ENCODE data around the gene GIGYF1. TPM values are rescaled to one million over a fixed set of nuclear protein-coding genes. Genes with fewer than 3 reads are reported as not detected.

Gene GIGYF1
- total and polyA plus RNA-seq, 2 of the 8 experiments (the other 6 are each of a cell fraction or from before 2014, with no cell fraction given): 24.1 to 99.3 TPM

- H2AK5ac ChIP-seq (ENCODE audit: low read depth, low read length): no peak overlapping the region
- H4K20me1 ChIP-seq (replicated peaks in 1 of 2; ENCODE audit: control insufficient read depth in 1 of 2, insufficient read depth in 2 of 2, low read length in 2 of 2): peaks cover 13 to 18% of the 10 kb centered on the region in 2 experiments
- 0% methylated on average over 31 of the region's 43 CpGs; no CpG with 5 or more reads in 1 of the 2 experiments for WGBS, 2 experiments (ENCODE audit: extremely low coverage in 1 of 2, insufficient coverage in 1 of 2, insufficient read length in 1 of 2, insufficient replicate concordance in 2 of 2, low coverage in 1 of 2, low lambda C conversion rate in 2 of 2, missing lambda C conversion rate in 1 of 2)
- TF ChIP-seq BCL11A (IDR thresholded peaks at IDR 0.05; ENCODE audit: low read depth in 2 of 2, low read length in 2 of 2) (no peak), CEBPB (IDR thresholded peaks at IDR 0.05; ENCODE audit: low read depth, low read length) (no peak), MAFK (IDR thresholded peaks at IDR 0.05; ENCODE audit: low read depth, low read length) (no peak), YY1 (IDR thresholded peaks at IDR 0.05; ENCODE audit: low read depth, low read length) (0 out of 2 replicates have a peak, but pooled peaks have one; percentile 32), HDAC2 (IDR thresholded peaks at IDR 0.05; ENCODE audit: borderline replicate concordance in 1 of 2, low read depth in 2 of 2, low read length in 2 of 2) (0 out of 4 replicates have a peak, but pooled peaks of 1 of the 2 experiments have one; percentile 40), CTBP2 (IDR thresholded peaks at IDR 0.05; ENCODE audit: borderline replicate concordance, insufficient read depth, insufficient read length, low read length) (no peak), KDM1A (IDR thresholded peaks at IDR 0.05; ENCODE audit: borderline replicate concordance, low read length) (no peak), SP4 (IDR thresholded peaks at IDR 0.05; ENCODE audit: low read length) (no peak), SIN3A (conservative IDR thresholded peaks at IDR 0.05 in 1 of 2, IDR thresholded peaks at IDR 0.05 in 1 of 2; ENCODE audit: low read depth in 1 of 2, low read length in 2 of 2) (peak in 1 of 2 experiments; percentile 27; a peak in 1 of 4 replicates), TAF7 (optimal IDR thresholded peaks at IDR 0.05; ENCODE audit: borderline replicate concordance, low read depth, low read length) (no peak)
- peak overlapping the region; percentile 58 to 87 for H3K4me2 ChIP-seq (ENCODE audit: insufficient read depth in 1 of 2, low read depth in 2 of 2, low read length in 2 of 2)
- no peak for FAIRE-seq
- H4K5ac ChIP-seq (ENCODE audit: insufficient read length, low read depth, low read length): no peak overlapping the region
- H3K4me3 ChIP-seq (ENCODE audit: extremely low read depth in 1 of 4, insufficient read depth in 2 of 4, low read depth in 3 of 4, low read length in 4 of 4): peak overlapping the region; percentile 72 to 99 (median 82)
- no peak overlapping the region for H4K91ac ChIP-seq (replicated peaks; ENCODE audit: insufficient read length, low read length)
- H3K36me3 ChIP-seq (ENCODE audit: control insufficient read depth in 2 of 4, insufficient read depth in 4 of 4, low read length in 3 of 4): peaks cover 0 to 30% (median 14%) of the 10 kb centered on the region in 4 experiments; a peak in 6 of 8 replicates
- no peak overlapping the region for H2BK15ac ChIP-seq (ENCODE audit: low read length)
- H3K79me2 ChIP-seq (ENCODE audit: control insufficient read depth in 1 of 2, insufficient read depth in 2 of 2, low read length in 2 of 2): no peaks in the 10 kb centered on the region
- H3K23ac ChIP-seq (ENCODE audit: insufficient read length): no peak overlapping the region
- no peaks in the 10 kb centered on the region for H3K9me3 ChIP-seq (ENCODE audit: insufficient read depth in 2 of 2, low read depth in 1 of 2, low read length in 1 of 2)
- H2AFZ ChIP-seq (ENCODE audit: low read length): no peak overlapping the region
- H3K4me1 ChIP-seq (replicated peaks in 1 of 4; ENCODE audit: control insufficient read depth in 3 of 4, insufficient read depth in 4 of 4, low read length in 3 of 4): peaks cover 0 to 5% (median 0%) of the 10 kb centered on the region in 4 experiments; a peak in 4 of 7 replicates
- H3K9ac ChIP-seq (replicated peaks in 1 of 4; ENCODE audit: extremely low read depth in 1 of 4, low read depth in 3 of 4, low read length in 3 of 4): peak overlapping the region in 2 of 4 experiments; percentile 32 to 72; a peak in 3 of 7 replicates
- no peak overlapping the region for H2BK12ac ChIP-seq (ENCODE audit: low read depth, low read length)
- no peak overlapping the region for H2BK120ac ChIP-seq (replicated peaks; ENCODE audit: low read depth, low read length)
- peak overlapping the region; percentile 64 for H3K56ac ChIP-seq (replicated peaks; ENCODE audit: insufficient read length, low read depth, low read length)
- no peak overlapping the region for H2BK5ac ChIP-seq (ENCODE audit: low read depth, low read length)
- POLR2A ChIA-PET (ENCODE audit: partially characterized antibody): interaction anchor here (0.6 to 10.3 kb wide), 12 partner anchors 15 to 544 kb away, joined by 3 to 257 read pairs (median 4); partner anchors contain the start of genes GIGYF1, MOSPD3, PCOLCE and POP7
- peaks cover 11% of the 10 kb centered on the region; the same call in 1 of the 2 replicates for H3K23me2 ChIP-seq (ENCODE audit: low read depth, low read length)
- no peak overlapping the region for H3K27ac ChIP-seq (ENCODE audit: low read depth, low read length)
- H4K8ac ChIP-seq (ENCODE audit: extremely low read depth, insufficient read depth, low read length): no peak overlapping the region
- no peak overlapping the region for H3K4ac ChIP-seq (replicated peaks; ENCODE audit: insufficient read length, low read depth, low read length)
- peak in 1 of 2 experiments; percentile 69 for DNase-seq (ENCODE audit: low read depth in 1 of 2, low spot score in 2 of 2)
- no peak overlapping the region for H2BK20ac ChIP-seq (ENCODE audit: low read length)
- H3K79me1 ChIP-seq (ENCODE audit: low read depth, low read length): peaks cover 3% of the 10 kb centered on the region
- H3K14ac ChIP-seq (ENCODE audit: insufficient read length): no peak overlapping the region
- 0 out of 2 replicates have a peak overlapping the region, but pooled peaks have one; percentile 48 for H3K18ac ChIP-seq (ENCODE audit: extremely low read depth, low read length)
- H3K27me3 ChIP-seq (replicated peaks in 1 of 4; ENCODE audit: control insufficient read depth in 3 of 4, extremely low read depth in 1 of 4, insufficient read depth in 3 of 4, low read length in 3 of 4): peaks cover 0 to 8% (median 6%) of the 10 kb centered on the region in 4 experiments; a peak in 4 of 7 replicates
- CTCF ChIA-PET (ENCODE audit: partially characterized antibody): interaction anchor here (0.7 to 12.1 kb wide), 7 partner anchors 18 to 122 kb away, joined by 3 to 134 read pairs (median 4); partner anchors contain the start of genes FBXO24, GIGYF1 and LRCH4
Measured at GRCh38 chr7:100674411-100675104, 19.5 kb downstream of the GIGYF1 start.

Data from H1 (cell line).